Upper lobe of left lung (tissue), 6 donors: ENCODE results near the gene EHMT1. TPM values are rescaled to one million over a fixed set of nuclear protein-coding genes. Genes with fewer than 3 reads are reported as not detected.

Experiments used
- ATAC-seq, 2 donors: fragments of 200-7000 bp; cut with Tn5 transposase; one replicate each; pipeline ENCODE4 v1.9.1; 2022; ENCODE audit warnings: mild to moderate bottlenecking in 2 of 2, moderate library complexity in 2 of 2; ENCODE audit not compliant: low FRiP score in 2 of 2
- DNase-seq, 2 donors: peaks; one replicate each; pipeline ENCODE4 v3.0.0-alpha.2; 2019 to 2020
- H3K27ac ChIP-seq, 4 donors: fragments of 200-600 bp; sonication (generic); one replicate each; pipeline ENCODE4 v1.5.1; 2016 to 2019
- H3K27me3 ChIP-seq, 4 donors: fragments of 200-600 bp; sonication (generic); one replicate each; pipeline ENCODE4 v1.5.1; 2017 to 2019
- H3K36me3 ChIP-seq, 4 donors: fragments of 200-600 bp; sonication (generic); one replicate each; pipeline ENCODE4 v1.5.1; 2016 to 2019
- H3K4me1 ChIP-seq, 4 donors: fragments of 200-600 bp; sonication (generic); one replicate each; pipeline ENCODE4 v1.5.1; 2018 to 2019
- H3K4me3 ChIP-seq, 4 donors: fragments of 200-600 bp; sonication (generic); one replicate each; pipeline ENCODE4 v1.5.1; 2017 to 2019; ENCODE audit warnings: mild to moderate bottlenecking in 2 of 4, moderate library complexity in 1 of 4
- H3K9me3 ChIP-seq, 4 donors: fragments of 200-600 bp; sonication (generic); one replicate each; pipeline ENCODE4 v1.5.1; 2018 to 2019
- CTCF ChIP-seq, 6 experiments: fragments of 450-650 bp in 4 of 6; fragments of 200-600 bp in 2 of 6; sonication (generic) in 2 of 6; IDR thresholded peaks; one replicate each; pipeline ENCODE4 v1.5.1; 2016 to 2019; ENCODE audit warnings: antibody characterized with exemption in 6 of 6
- EP300 ChIP-seq, 4 donors: sonication (generic); formaldehyde crosslinking; IDR thresholded peaks; one replicate each; pipeline ENCODE4 v1.5.1; 2017; ENCODE audit warnings: antibody characterized with exemption in 4 of 4, control low read depth in 2 of 4
- POLR2A ChIP-seq, 4 donors: fragments of 450-650 bp; IDR thresholded peaks; one replicate each; pipeline ENCODE4 v1.5.1; 2016 to 2017; ENCODE audit warnings: antibody characterized with exemption in 4 of 4, mild to moderate bottlenecking in 2 of 4
- POLR2AphosphoS5 ChIP-seq, 2 donors: sonication (generic); formaldehyde crosslinking; IDR thresholded peaks; one replicate each; pipeline ENCODE4 v1.5.1; 2017; ENCODE audit warnings: antibody characterized with exemption in 2 of 2
- WGBS, 2 donors: methylation state at CpG; one replicate each; pipeline ENCODE4 v1.1.5; 2017 to 2018; 5-methylcytosine and 5-hydroxymethylcytosine counted together
- total RNA-seq, 6 donors: library from RNA; depleted of rRNA in 4 of 6; stranded (reverse); fragments of >200 nt in 4 of 6; gene quantifications; one replicate each; pipeline versions ENCODE4 v1.1.0 to v1.2.1, GENCODE V29; 2016 to 2021
- donor health status: DM: no; HTN: no; CAD: no; lungs with moderate emphysema.
- donor health status: DM: no; HTN: yes; CAD: no; lungs with severe emphysema.

Gene EHMT1
- total RNA-seq: 100 to 1,000 TPM in 2 of 6 donors, 10 to 100 TPM in 4; 68.0 to 183 (median 83.6) TPM

DNA sequence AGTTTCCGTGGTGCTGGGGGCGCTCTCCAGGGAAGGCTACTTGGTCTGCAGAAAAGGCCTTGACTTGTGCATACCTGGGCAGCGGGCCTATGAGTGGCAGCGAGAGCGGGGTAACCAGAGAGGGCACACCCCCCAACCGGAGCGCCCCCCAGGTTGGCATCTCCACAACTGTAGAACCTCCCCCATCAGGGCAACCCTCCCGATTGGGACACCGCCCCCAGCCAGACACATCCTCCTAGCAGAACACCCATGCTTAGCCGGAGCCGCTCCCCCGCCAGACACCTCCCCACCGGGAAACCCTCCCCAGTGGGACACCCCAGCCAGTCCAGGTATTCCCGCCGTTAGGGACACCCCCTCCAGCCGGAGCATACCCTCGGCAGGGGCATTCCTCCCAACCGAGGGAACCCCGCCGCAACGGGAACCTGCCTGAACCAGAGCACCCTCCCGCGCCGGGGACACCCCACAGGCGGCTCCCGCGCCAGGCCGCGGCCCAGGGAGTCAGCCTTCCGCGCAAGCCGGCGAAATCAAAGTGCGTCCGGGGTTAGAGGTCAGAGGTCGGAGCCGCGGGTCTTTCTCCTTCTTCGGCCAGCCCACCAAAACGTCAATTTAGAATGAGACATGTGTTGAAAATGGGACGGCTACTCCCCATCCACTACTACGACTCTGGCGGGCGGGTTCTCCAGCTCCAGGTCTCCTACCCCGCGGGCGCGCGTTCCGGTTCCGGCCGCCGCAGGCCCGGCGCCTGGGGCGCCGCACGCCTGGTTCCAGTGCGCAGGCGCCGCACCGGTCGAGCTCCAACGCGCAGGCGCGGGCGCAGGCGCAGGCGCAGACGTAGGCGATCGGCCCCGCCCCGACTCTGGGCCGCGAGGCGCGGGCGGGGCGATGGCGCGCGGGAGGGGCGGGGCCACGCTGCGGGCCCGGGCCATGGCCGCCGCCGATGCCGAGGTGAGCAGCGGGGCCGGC is at the start of gene EHMT1:
Gene EHMT1 (plus strand): TSS at position 901 of the 963 bp plus-strand sequence. CDS start 24 bp downstream, at position 925.
- peaks cover 38 to 74% (median 41%) of the 10 kb centered on the region in 4 donors for H3K4me1 ChIP-seq
- peaks cover 12 to 33% (median 26%) of the 10 kb centered on the region in 4 donors for H3K36me3 ChIP-seq
- whole genome bisulfite sequencing, 2 donors: 2 to 3% methylated on average over 12 to 54 of the region's 94 CpGs
- peak within 1 kb of the TSS; percentile 91 to 95 (median 94) for H3K27ac ChIP-seq
- DNase-seq (peak; percentile 78 to 99), ATAC-seq (peak; percentile 82 to 94)
- no peak for TF ChIP-seq EP300 (IDR thresholded peaks at IDR 0.05)
- TF ChIP-seq POLR2AphosphoS5 (IDR thresholded peaks at IDR 0.05): peak in 1 of 2 donors; percentile 68
- no peak for TF ChIP-seq CTCF (IDR thresholded peaks at IDR 0.05)
- TF ChIP-seq POLR2A (IDR thresholded peaks at IDR 0.05): peak in 3 of 4 donors; percentile 49 to 77 (median 77)
- H3K27me3 ChIP-seq: no peaks in the 10 kb centered on the region
- no peaks in the 10 kb centered on the region for H3K9me3 ChIP-seq
- peak within 1 kb of the TSS; percentile 69 to 97 (median 81) for H3K4me3 ChIP-seq

DNA sequence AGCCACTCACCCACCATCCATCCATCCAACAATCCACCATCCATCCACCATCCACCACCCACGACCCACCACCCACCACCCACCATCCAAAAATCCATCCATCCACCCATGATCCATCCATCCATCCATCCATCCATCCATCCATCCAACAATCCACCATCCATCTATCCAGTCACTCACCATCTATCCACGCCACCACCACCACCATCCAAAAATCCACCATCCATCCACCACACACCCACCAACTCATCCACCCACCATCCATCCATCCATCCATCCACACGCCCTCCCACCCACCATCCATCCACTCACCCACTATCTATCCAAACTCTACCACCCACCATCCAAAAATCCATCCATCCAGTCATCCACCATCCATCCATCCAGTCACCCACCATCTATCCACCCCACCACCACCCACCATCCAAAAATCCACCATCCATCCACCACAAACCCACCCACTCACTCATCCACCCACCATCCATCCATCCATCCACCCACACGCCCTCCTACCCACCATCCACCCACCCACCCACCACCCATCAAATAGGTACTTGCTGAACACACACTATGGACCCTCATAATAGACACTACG is 49.1 kb upstream of the EHMT1 start:
- WGBS, 2 donors: 97 to 100% methylated on average over 5 of the region's 5 CpGs
- Histone ChIP-seq H3K4me1 (no peaks in the 10 kb centered on the region), H3K36me3 (peaks cover 7 to 35% (median 26%) of the 10 kb centered on the region in 4 donors), H3K27ac (no peak overlapping the region), H3K4me3 (no peak overlapping the region), H3K27me3 (no peaks in the 10 kb centered on the region), H3K9me3 (no peaks in the 10 kb centered on the region)
- no peak for DNase-seq
- TF ChIP-seq CTCF (IDR thresholded peaks at IDR 0.05): no peak
- TF ChIP-seq POLR2A (IDR thresholded peaks at IDR 0.05): no peak
- TF ChIP-seq POLR2AphosphoS5 (IDR thresholded peaks at IDR 0.05): no peak
- no peak for TF ChIP-seq EP300 (IDR thresholded peaks at IDR 0.05)
- ATAC-seq: no peak

DNA sequence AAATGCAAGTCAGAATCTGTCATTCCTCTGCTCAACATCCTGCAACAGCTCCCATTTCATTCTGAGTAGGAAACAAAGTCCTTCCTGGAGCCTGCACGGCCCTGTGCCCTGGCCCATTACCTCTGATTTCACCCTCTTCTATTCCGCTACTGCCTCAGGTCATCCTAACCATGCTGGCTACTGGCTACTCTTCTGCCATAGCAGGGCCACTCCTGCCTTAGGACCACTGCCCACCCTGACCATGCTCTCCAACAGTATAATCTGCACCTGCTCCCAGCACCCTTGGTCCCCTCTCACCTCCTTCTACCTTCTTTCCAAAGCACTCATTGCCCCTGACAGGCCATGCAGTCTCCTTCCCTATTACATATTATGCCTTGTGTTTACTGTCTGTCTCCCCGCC is 48.2 kb upstream of the EHMT1 start:
- DNase-seq (no peak), ATAC-seq (no peak)
- Histone ChIP-seq H3K36me3 (peaks cover 8 to 40% (median 31%) of the 10 kb centered on the region in 4 donors), H3K4me3 (no peak overlapping the region), H3K27ac (no peak overlapping the region), H3K9me3 (no peaks in the 10 kb centered on the region), H3K4me1 (peaks cover 0 to 1% (median 0%) of the 10 kb centered on the region in 4 donors), H3K27me3 (no peaks in the 10 kb centered on the region)
- no peak for TF ChIP-seq POLR2AphosphoS5 (IDR thresholded peaks at IDR 0.05)
- no peak for TF ChIP-seq CTCF (IDR thresholded peaks at IDR 0.05)
- TF ChIP-seq EP300 (IDR thresholded peaks at IDR 0.05): no peak
- no peak for TF ChIP-seq POLR2A (IDR thresholded peaks at IDR 0.05)
- WGBS, 2 donors: 87 to 94% methylated on average over 3 of the region's 3 CpGs

- Histone ChIP-seq H3K27ac (no peak overlapping the region), H3K4me3 (no peak overlapping the region), H3K36me3 (peaks cover 8 to 44% (median 34%) of the 10 kb centered on the region in 4 donors), H3K4me1 (peaks cover 18 to 30% (median 25%) of the 10 kb centered on the region in 4 donors), H3K27me3 (no peaks in the 10 kb centered on the region), H3K9me3 (no peaks in the 10 kb centered on the region)
- TF ChIP-seq POLR2AphosphoS5 (IDR thresholded peaks at IDR 0.05): no peak
- no peak for TF ChIP-seq CTCF (IDR thresholded peaks at IDR 0.05)
- TF ChIP-seq EP300 (IDR thresholded peaks at IDR 0.05): no peak
- TF ChIP-seq POLR2A (IDR thresholded peaks at IDR 0.05): no peak
- 89 to 93% methylated on average over 8 to 10 of the region's 10 CpGs for WGBS, 2 donors
- DNase-seq (no peak), ATAC-seq (no peak)
Observed at GRCh38 chr9:137574192-137574591, 44.6 kb upstream of the EHMT1 start.
